RWPE1 (cell line): ENCODE measurements around the gene MIPEP.

ENCODE experiments used
- CTCF ChIA-PET: fragments of 350-600 bp; sonication (Branson Sonifier 250); formaldehyde crosslinking; extraction: SDS; loops from one replicate; lab custom pipeline; 2021; lab: Yijun Ruan, JAX
- POLR2A ChIA-PET: fragments of 400-600 bp; formaldehyde crosslinking; extraction: SDS; loops from one replicate; lab custom pipeline; 2020; ENCODE audit warnings: antibody characterized with exemption; ENCODE audit not compliant: low non-redundant PET; lab: Yijun Ruan, JAX
- DNase-seq: peaks from one replicate; pipeline ENCODE4 v3.0.0; 2012; ENCODE audit warnings: low spot score
- H3K27ac ChIP-seq: fragments of 450-650 bp; 2 replicates; pipeline ENCODE4 v1.5.1; 2017
- CTCF ChIP-seq: fragments of 450-650 bp; conservative IDR thresholded peaks from 2 replicates; pipeline ENCODE4 v1.5.1; 2017; ENCODE audit warnings: low read depth, mild to moderate bottlenecking

The MIPEP gene

GRCh38 chr13:23806874-23807526 is 82.2 kb downstream of the MIPEP start:
- no peak overlapping the region for H3K27ac ChIP-seq
- no peak for TF ChIP-seq CTCF
- ChIA-PET CTCF (interaction anchor here (0.6 kb wide), 1 partner anchor 746 kb away, joined by 3 read pairs; no protein-coding TSS in a partner anchor), POLR2A (no interaction called here)
- DNase-seq = no peak

GRCh38 chr13:23805821-23806220 is 83.4 kb downstream of the MIPEP start:
- ChIA-PET POLR2A (no interaction called here), CTCF (no interaction called here)
- no peak overlapping the region for H3K27ac ChIP-seq
- DNase-seq = no peak
- TF ChIP-seq CTCF = no peak

GRCh38 chr13:23805122-23805521 is 84.1 kb downstream of the MIPEP start:
- ChIA-PET CTCF (no interaction called here), POLR2A (no interaction called here)
- TF ChIP-seq CTCF = no peak
- no peak overlapping the region for H3K27ac ChIP-seq
- DNase-seq = no peak

- ChIA-PET CTCF (no interaction called here), POLR2A (no interaction called here)
- no peak overlapping the region for H3K27ac ChIP-seq
- no peak for TF ChIP-seq CTCF
- no peak for DNase-seq
Observed at GRCh38 chr13:23804166-23804565, 85.0 kb downstream of the MIPEP start.

- CTCF ChIA-PET = no interaction called here
- H3K27ac ChIP-seq = no peak overlapping the region
- POLR2A ChIA-PET = no interaction called here
- TF ChIP-seq CTCF = no peak
- no peak for DNase-seq
Observed at GRCh38 chr13:23801141-23801540, 88.1 kb downstream of the MIPEP start.

GRCh38 chr13:23799945-23800344 is 89.3 kb downstream of the MIPEP start:
- ChIA-PET CTCF (no interaction called here), POLR2A (no interaction called here)
- DNase-seq = no peak
- TF ChIP-seq CTCF = no peak
- H3K27ac ChIP-seq = no peak overlapping the region
